C4-2B (cell line): ENCODE measurements around the gene EXOC3L1.
A peak's percentile ranks its signal among the peaks of the same experiment; 100 is the strongest.

Experiments used
- H3K27ac ChIP-seq: fragments of 450-650 bp; 2 replicates; pipeline ENCODE4 v1.5.1; 2017
- CTCF ChIP-seq: fragments of 450-650 bp; conservative IDR thresholded peaks from 2 replicates; pipeline ENCODE4 v1.5.1; 2017; ENCODE audit warnings: mild to moderate bottlenecking
- ZFX ChIP-seq: fragments of 450-650 bp; IDR thresholded peaks from 2 replicates; pipeline ENCODE4 v1.6.1; 2017

Gene EXOC3L1

GRCh38 chr16:67227567-67227921, 37.6 kb upstream of the EXOC3L1 start:
- peak overlapping the region; percentile 72 for H3K27ac ChIP-seq
- TF ChIP-seq CTCF (no peak), ZFX (no peak)

GRCh38 chr16:67226804-67227566, 37.0 kb upstream of the EXOC3L1 start, which contains the start of gene TMEM208:
TSS of gene TMEM208 (plus strand) at chr16:67227130. CDS start at chr16:67227219, 89 bp downstream.
- peak within 1 kb of the TSS; percentile 72 for H3K27ac ChIP-seq
- TF ChIP-seq ZFX (peak; percentile 13; the same call in 1 of the 2 replicates), CTCF (no peak)

GRCh38 chr16:67226295-67226803, 36.4 kb upstream of the EXOC3L1 start:
- peak overlapping the region; percentile 72; the same call in 1 of the 2 replicates for H3K27ac ChIP-seq
- TF ChIP-seq CTCF (no peak), ZFX (no peak)

GRCh38 chr16:67223992-67224391, 34.1 kb upstream of the EXOC3L1 start:
- TF ChIP-seq ZFX, result no peak
- TF ChIP-seq CTCF, result no peak

GRCh38 chr16:67216612-67217490, 26.9 kb upstream of the EXOC3L1 start:
- H3K27ac ChIP-seq, result no peak overlapping the region
- TF ChIP-seq CTCF (no peak), ZFX (no peak)

More at GRCh38 chr16:67223992-67224391, 34.1 kb upstream of the EXOC3L1 start:
- peak overlapping the region; percentile 62 for H3K27ac ChIP-seq

GRCh38 chr16:67215706-67216105, 25.8 kb upstream of the EXOC3L1 start:
- TF ChIP-seq CTCF (no peak), ZFX (no peak)
- H3K27ac ChIP-seq, result no peak overlapping the region
